PC-3 (cell line): ENCODE results near the gene SYMPK. TPM values are rescaled to one million over a fixed set of nuclear protein-coding genes. Genes with fewer than 3 reads are reported as not detected.

Source experiments
- ATAC-seq: fragments of 200-7000 bp; cut with Tn5 transposase; 2 replicates; pipeline ENCODE4 v1.9.1; 2020; ENCODE audit warnings: mild to moderate bottlenecking, moderate library complexity
- BruUV-seq: library from RNA; stranded (reverse); fragments of 400-500 nt; replicated peaks from 2 replicates; lab custom pipeline; 2021; lab: Mats Ljungman, UMichigan
- CTCF ChIA-PET: fragments of 300-600 bp; sonication (Branson Sonifier 250); formaldehyde crosslinking; loops from one replicate; lab custom pipeline; 2022; ENCODE audit warnings: antibody characterized with exemption; lab: Charles Lee
- POLR2A ChIA-PET: fragments of 300-600 bp; sonication (Branson Sonifier 250); formaldehyde crosslinking; loops from one replicate; lab custom pipeline; 2022; ENCODE audit warnings: antibody characterized with exemption; ENCODE audit not compliant: unreplicated experiment; lab: Charles Lee
- DNase-seq: peaks from one replicate; pipeline ENCODE4 v3.0.0-alpha.2; 2015
- H2AFZ ChIP-seq: fragments of 300-600 bp; sonication (generic); 2 replicates; pipeline ENCODE4 v1.6.0; 2016; ENCODE audit warnings: antibody characterized with exemption, low read length
- H3F3A ChIP-seq: fragments of 300-600 bp; sonication (generic); one replicate; pipeline ENCODE4 v1.6.0; 2017; ENCODE audit warnings: antibody characterized with exemption, low read length, control low read depth, mild to moderate bottlenecking; ENCODE audit not compliant: unreplicated experiment
- H3K27ac ChIP-seq: fragments of 300-600 bp; sonication (generic); 2 replicates; pipeline ENCODE4 v1.5.1; 2016; ENCODE audit warnings: mild to moderate bottlenecking, low read length
- H3K27me3 ChIP-seq: fragments of 300-600 bp; sonication (generic); 2 replicates; pipeline ENCODE4 v1.6.1; 2016; ENCODE audit warnings: low read length, mixed read lengths
- H3K36me3 ChIP-seq: fragments of 300-600 bp; sonication (generic); 2 replicates; pipeline ENCODE4 v1.6.1; 2016; ENCODE audit warnings: low read depth, mixed run types, low read length, mixed read lengths
- H3K4me1 ChIP-seq: fragments of 300-600 bp; sonication (generic); 2 replicates; pipeline ENCODE4 v1.5.1; 2016; ENCODE audit warnings: low read length; ENCODE audit not compliant: insufficient read depth
- H3K4me2 ChIP-seq: fragments of 300-600 bp; sonication (generic); 2 replicates; pipeline ENCODE4 v1.6.0; 2016; ENCODE audit warnings: low read length
- H3K4me3 ChIP-seq: fragments of 300-600 bp; sonication (generic); 2 replicates; pipeline ENCODE4 v1.5.1; 2016; ENCODE audit warnings: mild to moderate bottlenecking, low read length, mixed read lengths
- H3K79me2 ChIP-seq: fragments of 300-600 bp; sonication (generic); 2 replicates; pipeline ENCODE4 v1.6.1; 2017; ENCODE audit warnings: low read length, mixed read lengths
- H3K9ac ChIP-seq: fragments of 300-600 bp; sonication (generic); 2 replicates; pipeline ENCODE4 v1.6.0; 2016; ENCODE audit warnings: mild to moderate bottlenecking, low read length
- H3K9me2 ChIP-seq: fragments of 300-600 bp; sonication (generic); replicated peaks from 2 replicates; pipeline ENCODE4 v1.6.1; 2016; ENCODE audit warnings: mixed run types, low read length, mixed read lengths
- H3K9me3 ChIP-seq: fragments of 300-600 bp; sonication (generic); 2 replicates; pipeline ENCODE4 v1.6.1; 2016; ENCODE audit warnings: low read length, mixed read lengths
- H4K20me1 ChIP-seq: fragments of 300-600 bp; sonication (generic); 2 replicates; pipeline ENCODE4 v1.6.1; 2016; ENCODE audit warnings: low read length, mixed read lengths
- EZH2 ChIP-seq: fragments of 300-600 bp; sonication (generic); IDR thresholded peaks from one replicate; pipeline ENCODE4 v1.6.1; 2017; ENCODE audit warnings: antibody characterized with exemption, mild to moderate bottlenecking, low read length; ENCODE audit not compliant: unreplicated experiment
- EZH2phosphoT487 ChIP-seq: fragments of 300-600 bp; sonication (generic); IDR thresholded peaks from 2 replicates; pipeline ENCODE4 v1.6.1; 2018; ENCODE audit warnings: mild to moderate bottlenecking, antibody characterized with exemption, low read length, borderline replicate concordance
- intact Hi-C: fragments of 100-400 bp; cut with micrococcal nuclease; formaldehyde crosslinking; loops from 2 replicates; pipeline ENCODE4 v1.9.0; 2023
- total RNA-seq: library from RNA; depleted of rRNA; stranded (reverse); fragments of >200 nt; gene quantifications from 2 replicates; pipeline ENCODE4 v1.2.3, GENCODE V29; 2014
- TF ChIP-seq, protein P1 (sequence below): fragments of 300-600 bp; sonication (generic); conservative IDR thresholded peaks from 2 replicates; pipeline ENCODE4 v1.5.1; 2017; ENCODE audit warnings: antibody characterized with exemption, low read depth, mild to moderate bottlenecking, low read length

SYMPK gene
- total RNA-seq, 1 experiment from 2014 or later, result 36.6 TPM

GRCh38 chr19:45878043-45878794 is 15.3 kb upstream of the SYMPK start:
- no peaks in the 10 kb centered on the region for H3F3A ChIP-seq
- H3K27ac ChIP-seq, result no peak overlapping the region
- no peaks in the 10 kb centered on the region for H3K79me2 ChIP-seq
- H3K9me3 ChIP-seq, result no peaks in the 10 kb centered on the region
- peak; percentile 12 for DNase-seq
- H3K27me3 ChIP-seq, result no peaks in the 10 kb centered on the region
- H3K9ac ChIP-seq, result no peak overlapping the region
- POLR2A ChIA-PET, result interaction anchor here (0.6 kb wide), 1 partner anchor 1235 kb away, joined by 3 read pairs; the partner anchor contains the start of gene ZC3H4
- intact Hi-C loops, result no loop called here
- no peaks in the 10 kb centered on the region for H3K9me2 ChIP-seq
- H4K20me1 ChIP-seq, result no peaks in the 10 kb centered on the region
- H3K4me1 ChIP-seq, result peaks cover 11% of the 10 kb centered on the region; the same call in 1 of the 2 replicates
- no peak overlapping the region for H3K4me2 ChIP-seq
- no peak overlapping the region for H2AFZ ChIP-seq
- BruUV-seq, result no TSS peak
- ATAC-seq, result peak; percentile 60
- no peak for TF ChIP-seq EZH2phosphoT487
- TF ChIP-seq, protein P1, sequence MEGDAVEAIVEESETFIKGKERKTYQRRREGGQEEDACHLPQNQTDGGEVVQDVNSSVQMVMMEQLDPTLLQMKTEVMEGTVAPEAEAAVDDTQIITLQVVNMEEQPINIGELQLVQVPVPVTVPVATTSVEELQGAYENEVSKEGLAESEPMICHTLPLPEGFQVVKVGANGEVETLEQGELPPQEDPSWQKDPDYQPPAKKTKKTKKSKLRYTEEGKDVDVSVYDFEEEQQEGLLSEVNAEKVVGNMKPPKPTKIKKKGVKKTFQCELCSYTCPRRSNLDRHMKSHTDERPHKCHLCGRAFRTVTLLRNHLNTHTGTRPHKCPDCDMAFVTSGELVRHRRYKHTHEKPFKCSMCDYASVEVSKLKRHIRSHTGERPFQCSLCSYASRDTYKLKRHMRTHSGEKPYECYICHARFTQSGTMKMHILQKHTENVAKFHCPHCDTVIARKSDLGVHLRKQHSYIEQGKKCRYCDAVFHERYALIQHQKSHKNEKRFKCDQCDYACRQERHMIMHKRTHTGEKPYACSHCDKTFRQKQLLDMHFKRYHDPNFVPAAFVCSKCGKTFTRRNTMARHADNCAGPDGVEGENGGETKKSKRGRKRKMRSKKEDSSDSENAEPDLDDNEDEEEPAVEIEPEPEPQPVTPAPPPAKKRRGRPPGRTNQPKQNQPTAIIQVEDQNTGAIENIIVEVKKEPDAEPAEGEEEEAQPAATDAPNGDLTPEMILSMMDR, result no peak
- H3K4me3 ChIP-seq, result no peak overlapping the region
- CTCF ChIA-PET, result no interaction called here
- H3K36me3 ChIP-seq, result no peaks in the 10 kb centered on the region

GRCh38 chr19:45876411-45877197 is 13.7 kb upstream of the SYMPK start:
- DNase-seq (no peak), ATAC-seq (no peak)
- Histone ChIP-seq H3F3A (no peaks in the 10 kb centered on the region), H3K4me2 (no peak overlapping the region), H3K9me2 (no peaks in the 10 kb centered on the region), H3K4me1 (peaks cover 5% of the 10 kb centered on the region; the same call in 1 of the 2 replicates), H3K27ac (no peak overlapping the region), H2AFZ (no peak overlapping the region), H3K36me3 (no peaks in the 10 kb centered on the region), H3K27me3 (no peaks in the 10 kb centered on the region), H3K4me3 (no peak overlapping the region), H3K9ac (no peak overlapping the region), H3K79me2 (no peaks in the 10 kb centered on the region), H4K20me1 (no peaks in the 10 kb centered on the region), H3K9me3 (no peaks in the 10 kb centered on the region)
- ChIA-PET CTCF (no interaction called here), POLR2A (no interaction called here)
- TF ChIP-seq EZH2phosphoT487 (no peak), EZH2 (no peak)
- TF ChIP-seq, protein P1, result no peak
- BruUV-seq, result no TSS peak
- intact Hi-C loops, result no loop called here

DNA sequence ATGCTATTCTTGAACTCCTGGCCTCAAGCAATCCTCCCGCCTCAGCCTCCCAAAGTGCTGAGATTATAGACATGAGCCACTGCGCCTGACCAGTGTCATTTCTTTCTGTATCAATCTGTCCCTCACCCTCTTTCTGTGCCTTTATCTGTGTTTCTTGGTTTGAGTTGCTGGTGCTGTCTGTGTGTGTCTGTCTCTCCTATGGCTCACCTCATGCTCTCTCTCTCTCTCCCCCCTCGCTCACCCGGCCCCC is 13.1 kb upstream of the SYMPK start:
- DNase-seq (no peak), ATAC-seq (no peak)
- H3K36me3 ChIP-seq, result no peaks in the 10 kb centered on the region
- peaks cover 5% of the 10 kb centered on the region; the same call in 1 of the 2 replicates for H3K4me1 ChIP-seq
- no peaks in the 10 kb centered on the region for H3K79me2 ChIP-seq
- no peak overlapping the region for H3K27ac ChIP-seq
- H3K9me2 ChIP-seq, result no peaks in the 10 kb centered on the region
- no TSS peak for BruUV-seq
- no peaks in the 10 kb centered on the region for H3F3A ChIP-seq
- CTCF ChIA-PET, result no interaction called here
- intact Hi-C loops, result no loop called here
- no peak overlapping the region for H3K4me3 ChIP-seq
- no peaks in the 10 kb centered on the region for H3K9me3 ChIP-seq
- POLR2A ChIA-PET, result no interaction called here
- no peak overlapping the region for H3K9ac ChIP-seq
- TF ChIP-seq EZH2 (no peak), EZH2phosphoT487 (no peak)
- TF ChIP-seq, protein P1, result no peak
- H4K20me1 ChIP-seq, result no peaks in the 10 kb centered on the region
- no peak overlapping the region for H2AFZ ChIP-seq
- no peak overlapping the region for H3K4me2 ChIP-seq
- no peaks in the 10 kb centered on the region for H3K27me3 ChIP-seq
